Embryonic facial prominence (tissue), 1 donor: ENCODE data around the gene TTLL11.
A peak's percentile ranks its signal among the peaks of the same experiment; 100 is the strongest.
"Not testable (repeated sequence)": the region's sequence is repeated elsewhere in the genome, so short reads cannot be mapped to it uniquely, and the experiment has no call there.

ENCODE experiments used
- DNase-seq: peaks from one replicate; pipeline ENCODE4 v3.0.0-alpha.2; 2016; ENCODE audit errors: extremely low spot score

Gene TTLL11

GRCh38 chr9:121909111-121909510 lies 184.0 kb downstream of the TTLL11 start:
- no peak for DNase-seq

- DNase-seq, result no peak
Measured at GRCh38 chr9:121906074-121906870, 186.8 kb downstream of the TTLL11 start.

GRCh38 chr9:121902461-121903135 lies 190.5 kb downstream of the TTLL11 start:
- DNase-seq, result peak; percentile 37

GRCh38 chr9:121901616-121902015 lies 191.5 kb downstream of the TTLL11 start:
- DNase-seq, result no peak

- no peak for DNase-seq
Measured at GRCh38 chr9:121900163-121900562, 192.9 kb downstream of the TTLL11 start.

- DNase-seq, result no peak
Measured at GRCh38 chr9:121898856-121899255, 194.3 kb downstream of the TTLL11 start.

- no peak for DNase-seq
Measured at GRCh38 chr9:121897140-121897539, 196.0 kb downstream of the TTLL11 start.

GRCh38 chr9:121896545-121896943 lies 196.6 kb downstream of the TTLL11 start:
- DNase-seq, result no peak

GRCh38 chr9:121895818-121896544 lies 197.1 kb downstream of the TTLL11 start:
- DNase-seq, result no peak

- no peak for DNase-seq
Measured at GRCh38 chr9:121895358-121895757, 197.8 kb downstream of the TTLL11 start.

GRCh38 chr9:121894380-121894779 lies 198.7 kb downstream of the TTLL11 start:
- DNase-seq, result not testable (repeated sequence)

- no peak for DNase-seq
Measured at GRCh38 chr9:121893786-121894185, 199.3 kb downstream of the TTLL11 start.

- DNase-seq, result no peak
Measured at GRCh38 chr9:121892706-121893105, 200.4 kb downstream of the TTLL11 start.

GRCh38 chr9:121890746-121891145 lies 202.4 kb downstream of the TTLL11 start:
- no peak for DNase-seq

- no peak for DNase-seq
Measured at GRCh38 chr9:121889990-121890563, 203.0 kb downstream of the TTLL11 start.

GRCh38 chr9:121888438-121888775 lies 204.7 kb downstream of the TTLL11 start:
- no peak for DNase-seq

- no peak for DNase-seq
Measured at GRCh38 chr9:121887553-121888437, 205.3 kb downstream of the TTLL11 start.

GRCh38 chr9:121886759-121887485 lies 206.2 kb downstream of the TTLL11 start:
- no peak for DNase-seq

- no peak for DNase-seq
Measured at GRCh38 chr9:121885345-121885901, 207.7 kb downstream of the TTLL11 start.

GRCh38 chr9:121884057-121884541 lies 209.0 kb downstream of the TTLL11 start:
- DNase-seq, result no peak
